ENCODE results near the gene HINFP.

Gene HINFP, protein sequence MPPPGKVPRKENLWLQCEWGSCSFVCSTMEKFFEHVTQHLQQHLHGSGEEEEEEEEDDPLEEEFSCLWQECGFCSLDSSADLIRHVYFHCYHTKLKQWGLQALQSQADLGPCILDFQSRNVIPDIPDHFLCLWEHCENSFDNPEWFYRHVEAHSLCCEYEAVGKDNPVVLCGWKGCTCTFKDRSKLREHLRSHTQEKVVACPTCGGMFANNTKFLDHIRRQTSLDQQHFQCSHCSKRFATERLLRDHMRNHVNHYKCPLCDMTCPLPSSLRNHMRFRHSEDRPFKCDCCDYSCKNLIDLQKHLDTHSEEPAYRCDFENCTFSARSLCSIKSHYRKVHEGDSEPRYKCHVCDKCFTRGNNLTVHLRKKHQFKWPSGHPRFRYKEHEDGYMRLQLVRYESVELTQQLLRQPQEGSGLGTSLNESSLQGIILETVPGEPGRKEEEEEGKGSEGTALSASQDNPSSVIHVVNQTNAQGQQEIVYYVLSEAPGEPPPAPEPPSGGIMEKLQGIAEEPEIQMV

DNA sequence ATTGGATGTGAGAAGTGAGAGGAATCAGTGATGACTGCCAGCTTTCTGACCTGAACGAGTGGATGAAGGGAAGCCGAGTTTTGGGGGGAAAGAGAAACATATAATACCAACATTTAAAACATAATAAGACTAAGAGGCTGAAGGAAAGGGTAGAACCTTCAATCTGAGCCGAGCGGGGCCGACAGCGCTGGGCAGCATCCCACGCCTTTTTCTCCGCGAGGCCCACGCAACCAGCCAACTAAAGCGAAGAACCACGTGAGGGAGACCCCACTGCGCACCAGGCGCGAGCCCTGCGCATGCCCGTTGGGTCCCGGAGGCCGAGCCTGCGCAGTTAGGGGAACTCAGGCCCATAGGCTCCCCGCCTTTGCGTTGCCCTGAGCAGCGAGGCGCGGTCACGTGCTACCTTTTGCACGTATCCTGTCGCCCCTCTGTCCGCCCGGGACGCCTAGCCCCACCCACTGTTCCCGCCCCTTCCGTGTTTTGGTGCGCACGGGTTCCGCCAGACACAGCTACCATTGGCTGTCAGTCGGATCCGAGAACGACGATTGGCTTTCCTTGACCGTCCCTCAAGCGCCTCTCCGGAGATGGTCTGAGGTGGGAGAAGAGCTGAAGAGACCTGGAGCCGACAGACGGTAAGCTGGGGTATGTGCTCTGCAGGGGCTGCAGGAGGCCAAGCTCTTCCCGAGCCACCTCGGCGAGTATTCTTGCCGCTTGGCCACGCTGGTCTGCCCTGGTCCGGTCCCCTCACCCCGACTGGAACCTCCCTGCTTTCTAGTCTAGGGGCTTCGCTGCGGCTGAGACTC is at the start of gene HINFP:
TSS of gene HINFP (plus strand) at position 573 of the 803 bp plus-strand sequence. CDS start 5,365 bp downstream, outside the sequence.
- peak within 1 kb of the TSS; percentile 88 for H3K4me3 ChIP-seq (ENCODE audit: low read length)
- DNase-seq (ENCODE audit: low read depth), result peak; percentile 98
- TF ChIP-seq, protein P1, sequence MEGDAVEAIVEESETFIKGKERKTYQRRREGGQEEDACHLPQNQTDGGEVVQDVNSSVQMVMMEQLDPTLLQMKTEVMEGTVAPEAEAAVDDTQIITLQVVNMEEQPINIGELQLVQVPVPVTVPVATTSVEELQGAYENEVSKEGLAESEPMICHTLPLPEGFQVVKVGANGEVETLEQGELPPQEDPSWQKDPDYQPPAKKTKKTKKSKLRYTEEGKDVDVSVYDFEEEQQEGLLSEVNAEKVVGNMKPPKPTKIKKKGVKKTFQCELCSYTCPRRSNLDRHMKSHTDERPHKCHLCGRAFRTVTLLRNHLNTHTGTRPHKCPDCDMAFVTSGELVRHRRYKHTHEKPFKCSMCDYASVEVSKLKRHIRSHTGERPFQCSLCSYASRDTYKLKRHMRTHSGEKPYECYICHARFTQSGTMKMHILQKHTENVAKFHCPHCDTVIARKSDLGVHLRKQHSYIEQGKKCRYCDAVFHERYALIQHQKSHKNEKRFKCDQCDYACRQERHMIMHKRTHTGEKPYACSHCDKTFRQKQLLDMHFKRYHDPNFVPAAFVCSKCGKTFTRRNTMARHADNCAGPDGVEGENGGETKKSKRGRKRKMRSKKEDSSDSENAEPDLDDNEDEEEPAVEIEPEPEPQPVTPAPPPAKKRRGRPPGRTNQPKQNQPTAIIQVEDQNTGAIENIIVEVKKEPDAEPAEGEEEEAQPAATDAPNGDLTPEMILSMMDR (conservative IDR thresholded peaks at IDR 0.05; ENCODE audit: low read depth, low read length), result no peak

DNA sequence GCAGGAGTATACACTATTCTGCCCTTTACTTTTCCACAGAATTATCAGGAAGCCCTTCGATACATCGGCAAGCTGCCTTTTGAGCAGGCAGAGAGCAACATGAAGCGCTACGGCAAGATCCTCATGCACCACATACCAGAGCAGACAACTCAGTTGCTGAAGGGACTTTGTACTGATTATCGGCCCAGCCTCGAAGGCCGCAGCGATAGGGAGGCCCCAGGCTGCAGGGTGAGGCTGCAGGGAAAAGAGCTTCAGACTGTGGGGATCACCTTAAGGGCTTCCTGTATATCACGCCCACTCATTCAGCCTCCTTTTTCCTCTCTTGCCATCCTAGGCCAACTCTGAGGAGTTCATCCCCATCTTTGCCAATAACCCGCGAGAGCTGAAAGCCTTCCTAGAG is 43.5 kb upstream of the HINFP start:
- no peak overlapping the region for H3K4me3 ChIP-seq (ENCODE audit: low read length)
- no peak for DNase-seq (ENCODE audit: low read depth)
- TF ChIP-seq, protein P1 (conservative IDR thresholded peaks at IDR 0.05; ENCODE audit: low read depth, low read length), result no peak

DNA sequence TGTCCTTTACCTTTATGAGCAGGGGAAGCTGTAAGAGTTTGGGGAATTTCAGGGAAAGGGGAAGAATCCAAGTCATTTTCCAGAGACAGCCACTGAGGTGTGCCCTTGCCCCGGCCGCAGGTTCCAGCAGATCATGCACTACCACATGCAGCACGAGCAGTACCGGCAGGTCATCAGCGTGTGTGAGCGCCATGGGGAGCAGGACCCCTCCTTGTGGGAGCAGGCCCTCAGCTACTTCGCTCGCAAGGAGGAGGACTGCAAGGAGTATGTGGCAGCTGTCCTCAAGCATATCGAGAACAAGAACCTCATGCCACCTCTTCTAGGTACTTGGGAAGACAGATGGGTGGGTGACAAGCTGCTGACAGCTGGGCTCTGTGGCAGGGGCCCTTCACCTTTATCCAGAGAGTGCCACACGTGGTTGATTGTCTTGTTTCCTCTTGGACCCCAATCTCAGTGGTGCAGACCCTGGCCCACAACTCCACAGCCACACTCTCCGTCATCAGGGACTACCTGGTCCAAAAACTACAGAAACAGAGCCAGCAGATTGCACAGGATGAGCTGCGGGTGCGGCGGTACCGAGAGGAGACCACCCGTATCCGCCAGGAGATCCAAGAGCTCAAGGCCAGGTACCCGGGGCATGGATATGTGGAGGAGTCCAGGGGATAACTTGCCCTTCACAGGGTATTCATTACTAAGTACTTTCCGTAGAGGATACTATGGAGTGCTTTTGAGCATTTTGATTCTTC is 42.5 kb upstream of the HINFP start:
- TF ChIP-seq, protein P1 (conservative IDR thresholded peaks at IDR 0.05; ENCODE audit: low read depth, low read length), result no peak
- no peak for DNase-seq (ENCODE audit: low read depth)
- no peak overlapping the region for H3K4me3 ChIP-seq (ENCODE audit: low read length)

DNA sequence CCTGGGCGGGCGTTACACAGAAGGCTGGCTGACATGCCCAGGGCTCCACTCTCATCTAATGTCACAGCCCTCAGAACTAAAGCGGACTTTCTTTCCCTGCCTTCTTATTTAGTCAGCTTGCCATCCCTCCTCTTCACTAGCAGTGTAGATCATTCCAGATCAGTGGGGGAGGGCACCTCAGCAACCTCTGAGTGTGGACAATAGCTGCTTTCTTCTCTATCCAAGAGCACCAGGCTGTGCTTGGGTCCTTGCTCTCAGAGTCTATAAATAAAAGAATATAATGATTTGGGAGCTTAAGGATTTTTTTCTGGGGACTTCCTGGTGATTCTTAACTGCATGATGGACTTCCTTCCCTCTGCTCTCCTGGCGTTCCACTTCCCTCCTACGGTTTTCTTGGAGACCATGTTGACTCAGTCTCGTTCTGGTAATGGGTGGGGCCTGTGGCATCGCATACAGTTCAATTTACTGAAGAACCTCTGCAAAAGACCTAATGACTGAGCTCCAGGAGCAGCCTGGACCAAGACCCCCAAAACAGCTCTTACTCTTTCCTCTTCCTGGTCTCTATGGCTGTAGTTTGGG is 39.6 kb upstream of the HINFP start:
- H3K4me3 ChIP-seq (ENCODE audit: low read length), result no peak overlapping the region
- DNase-seq (ENCODE audit: low read depth), result no peak
- TF ChIP-seq, protein P1 (conservative IDR thresholded peaks at IDR 0.05; ENCODE audit: low read depth, low read length), result no peak

DNA sequence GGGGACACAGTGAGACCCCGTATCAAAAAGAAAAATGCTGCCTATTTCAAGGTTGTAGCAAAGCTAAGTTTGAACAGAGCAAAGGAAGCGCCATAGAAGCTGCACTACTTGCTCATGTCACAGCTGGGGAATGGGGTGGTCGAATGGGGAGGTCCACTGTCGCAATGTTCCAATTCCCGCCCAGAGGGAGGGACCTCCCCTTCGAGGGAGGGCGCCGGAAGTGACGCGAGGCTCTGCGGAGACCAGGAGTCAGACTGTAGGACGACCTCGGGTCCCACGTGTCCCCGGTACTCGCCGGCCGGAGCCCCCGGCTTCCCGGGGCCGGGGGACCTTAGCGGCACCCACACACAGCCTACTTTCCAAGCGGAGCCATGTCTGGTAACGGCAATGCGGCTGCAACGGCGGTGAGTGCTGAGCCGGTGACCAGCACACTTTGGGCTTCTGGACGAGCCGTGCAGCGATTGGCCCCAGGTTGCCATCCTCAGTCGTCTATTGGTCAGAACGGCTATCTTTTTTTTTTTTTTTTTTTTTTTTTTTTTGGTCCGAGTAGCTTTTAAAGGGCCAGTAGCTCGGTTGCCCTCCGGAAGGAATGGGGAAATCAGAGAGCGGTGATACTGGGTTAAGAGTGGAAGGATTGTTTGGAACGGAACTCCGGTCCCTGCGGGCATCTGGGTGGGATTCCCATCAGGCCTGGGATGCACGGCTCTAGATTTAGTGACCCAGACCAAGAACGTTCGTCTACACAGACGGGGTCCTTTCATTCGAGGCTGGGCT is 36.5 kb upstream of the HINFP start, which contains the start of gene HMBS:
TSS of gene HMBS (plus strand) at position 219 of the 774 bp plus-strand sequence. CDS start at position 372, 153 bp downstream.
- H3K4me3 ChIP-seq (ENCODE audit: low read length), result peak within 1 kb of the TSS; percentile 90
- peak; percentile 66 for DNase-seq (ENCODE audit: low read depth)

More for the DNA sequence above, 36.5 kb upstream of the HINFP start, which contains the start of gene HMBS:
- TF ChIP-seq, protein P1 (conservative IDR thresholded peaks at IDR 0.05; ENCODE audit: low read depth, low read length), result no peak

All from retinal pigment epithelial cell (primary cell).